ENCODE data around the gene PITX3. TPM values are rescaled to one million over a fixed set of nuclear protein-coding genes. Genes with fewer than 3 reads are reported as not detected.

The PITX3 gene
- total RNA-seq, 1 donor: not detected

GRCh38 chr10:102185811-102186527 lies 55.3 kb downstream of the PITX3 start:
- no peak for DNase-seq (ENCODE audit: low read depth in 2 of 3, low spot score in 2 of 3)

- DNase-seq (ENCODE audit: low read depth in 2 of 3, low spot score in 2 of 3): no peak
Observed at GRCh38 chr10:102185272-102185671, 56.0 kb downstream of the PITX3 start.

GRCh38 chr10:102184606-102185005 lies 56.7 kb downstream of the PITX3 start:
- DNase-seq (ENCODE audit: low read depth in 2 of 3, low spot score in 2 of 3): no peak

Other genes starting within 250 kb of the PITX3 start
- gene ARMH3, start 185.3 kb downstream of the PITX3 start, total RNA-seq: 12.4 TPM
- 29.1 TPM for gene HPS6, start 176.2 kb downstream of the PITX3 start, total RNA-seq
- gene LDB1, start 121.1 kb downstream of the PITX3 start, total RNA-seq: 163 TPM
- 23.7 TPM for gene PPRC1, start 108.5 kb downstream of the PITX3 start, total RNA-seq
- 27.5 TPM for gene NOLC1, start 89.1 kb downstream of the PITX3 start, total RNA-seq
- gene ELOVL3, start 15.2 kb downstream of the PITX3 start, total RNA-seq: not detected
- 24.8 TPM for gene GBF1, start 4.0 kb upstream of the PITX3 start, total RNA-seq
- gene NFKB2, start 154.2 kb upstream of the PITX3 start, total RNA-seq: 50.4 TPM
- 4.6 TPM for gene PSD, start 177.3 kb upstream of the PITX3 start, total RNA-seq
- 21.8 TPM for gene FBXL15, start 179.3 kb upstream of the PITX3 start, total RNA-seq
- gene CUEDC2, start 191.1 kb upstream of the PITX3 start, total RNA-seq: 45.2 TPM
- gene C10orf95, start 210.0 kb upstream of the PITX3 start, total RNA-seq: 0.27 TPM